Endothelial cell of umbilical vein (primary cell): ENCODE results near the gene IST1.

Experiments used
- EZH2 ChIP-seq: IDR thresholded peaks from 2 replicates; pipeline ENCODE4 v1.6.1; 2012; ENCODE audit warnings: borderline replicate concordance, low read depth, mild to moderate bottlenecking, moderate library complexity, low read length, inconsistent platforms; ENCODE audit not compliant: severe bottlenecking
- FOS ChIP-seq: IDR thresholded peaks from 2 replicates; pipeline ENCODE4 v1.6.1; 2011; ENCODE audit warnings: mild to moderate bottlenecking, low read length, moderate library complexity, borderline replicate concordance; ENCODE audit not compliant: insufficient read depth
- GATA2 ChIP-seq: IDR thresholded peaks from 2 replicates; pipeline ENCODE4 v1.7.0; 2011; ENCODE audit warnings: low read depth, mild to moderate bottlenecking, moderate library complexity, mixed read lengths, low read length; ENCODE audit not compliant: insufficient read length, insufficient read depth
- JUN ChIP-seq: IDR thresholded peaks from 2 replicates; pipeline ENCODE4 v1.6.1; 2011; ENCODE audit warnings: borderline replicate concordance, low read depth; ENCODE audit not compliant: insufficient read length, insufficient read depth
- MYC ChIP-seq: IDR thresholded peaks from one replicate; pipeline ENCODE4 v1.6.1; 2011; ENCODE audit warnings: mild to moderate bottlenecking, low read depth, low read length
- POLR2A ChIP-seq: IDR thresholded peaks from 2 replicates; pipeline ENCODE4 v1.6.1; 2012; ENCODE audit warnings: low read depth, mild to moderate bottlenecking, control low read depth, low read length
- POLR2AphosphoS5 ChIP-seq: IDR thresholded peaks from 2 replicates; pipeline ENCODE4 v1.6.1; 2012; ENCODE audit warnings: low read depth, mild to moderate bottlenecking, control low read depth, low read length, moderate library complexity; ENCODE audit not compliant: insufficient read depth
- TF ChIP-seq, protein P1 (sequence below), 2 donors: IDR thresholded peaks; 1 replicate in 1 of 2; 2 replicates in 1 of 2; pipeline ENCODE4 v1.5.1; 2011; ENCODE audit warnings: low read length in 2 of 2, mild to moderate bottlenecking in 2 of 2, moderate library complexity in 2 of 2, control low read depth in 1 of 2, inconsistent platforms in 1 of 2, low read depth in 1 of 2; ENCODE audit not compliant: insufficient read depth in 1 of 2; ENCODE audit errors: extremely low read depth in 1 of 2
- TF ChIP-seq, protein P2 (sequence below): IDR thresholded peaks from 2 replicates; pipeline ENCODE4 v1.6.1; 2011; ENCODE audit not compliant: insufficient read depth, insufficient read length

DNA sequence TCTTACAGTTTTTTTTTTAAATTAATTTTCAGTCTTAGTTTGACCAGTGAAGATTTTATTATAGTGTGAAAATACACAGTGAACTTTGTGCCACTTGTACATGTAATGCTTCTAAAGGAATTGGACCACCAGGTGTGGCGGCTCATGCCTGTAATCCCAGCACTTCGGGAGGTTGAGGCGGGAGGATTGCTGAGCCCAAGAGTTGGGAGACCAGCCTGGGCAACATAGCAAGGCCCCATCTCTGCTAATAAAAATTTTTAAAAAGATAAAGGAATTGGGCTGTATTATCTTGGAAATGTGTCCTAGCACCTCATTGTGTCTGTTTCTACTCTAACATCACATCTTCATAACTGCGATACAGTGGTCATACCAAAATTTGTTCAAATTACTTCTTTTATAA lies 3.8 kb downstream of the IST1 start:
- TF ChIP-seq, protein P1, sequence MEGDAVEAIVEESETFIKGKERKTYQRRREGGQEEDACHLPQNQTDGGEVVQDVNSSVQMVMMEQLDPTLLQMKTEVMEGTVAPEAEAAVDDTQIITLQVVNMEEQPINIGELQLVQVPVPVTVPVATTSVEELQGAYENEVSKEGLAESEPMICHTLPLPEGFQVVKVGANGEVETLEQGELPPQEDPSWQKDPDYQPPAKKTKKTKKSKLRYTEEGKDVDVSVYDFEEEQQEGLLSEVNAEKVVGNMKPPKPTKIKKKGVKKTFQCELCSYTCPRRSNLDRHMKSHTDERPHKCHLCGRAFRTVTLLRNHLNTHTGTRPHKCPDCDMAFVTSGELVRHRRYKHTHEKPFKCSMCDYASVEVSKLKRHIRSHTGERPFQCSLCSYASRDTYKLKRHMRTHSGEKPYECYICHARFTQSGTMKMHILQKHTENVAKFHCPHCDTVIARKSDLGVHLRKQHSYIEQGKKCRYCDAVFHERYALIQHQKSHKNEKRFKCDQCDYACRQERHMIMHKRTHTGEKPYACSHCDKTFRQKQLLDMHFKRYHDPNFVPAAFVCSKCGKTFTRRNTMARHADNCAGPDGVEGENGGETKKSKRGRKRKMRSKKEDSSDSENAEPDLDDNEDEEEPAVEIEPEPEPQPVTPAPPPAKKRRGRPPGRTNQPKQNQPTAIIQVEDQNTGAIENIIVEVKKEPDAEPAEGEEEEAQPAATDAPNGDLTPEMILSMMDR (IDR thresholded peaks at IDR 0.05; ENCODE audit: extremely low read depth in 1 of 2, insufficient read depth in 1 of 2, low read depth in 1 of 2, low read length in 2 of 2) = no peak
- no peak for TF ChIP-seq EZH2
- TF ChIP-seq GATA2 = no peak
- TF ChIP-seq POLR2AphosphoS5 = no peak
- TF ChIP-seq POLR2A = no peak
- no peak for TF ChIP-seq JUN
- TF ChIP-seq, protein P2, sequence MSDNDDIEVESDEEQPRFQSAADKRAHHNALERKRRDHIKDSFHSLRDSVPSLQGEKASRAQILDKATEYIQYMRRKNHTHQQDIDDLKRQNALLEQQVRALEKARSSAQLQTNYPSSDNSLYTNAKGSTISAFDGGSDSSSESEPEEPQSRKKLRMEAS = no peak
- no peak for TF ChIP-seq MYC
- no peak for TF ChIP-seq FOS
